CD4-positive, alpha-beta T cell treated with Interferon gamma for 1 hour (primary cell): Measurements from ENCODE around the gene KRT28.
"Not testable (repeated sequence)": the region's sequence is repeated elsewhere in the genome, so short reads cannot be mapped to it uniquely, and the experiment has no call there.

ENCODE experiments used
- DNase-seq: peaks from one replicate; pipeline ENCODE4 v3.0.0-alpha.2; 2020

KRT28 gene

GRCh38 chr17:40778461-40778860, 21.3 kb downstream of the KRT28 start:
- no peak for DNase-seq

GRCh38 chr17:40777971-40778370, 21.8 kb downstream of the KRT28 start:
- DNase-seq = no peak

GRCh38 chr17:40777459-40777858, 22.3 kb downstream of the KRT28 start:
- no peak for DNase-seq

GRCh38 chr17:40775945-40776344, 23.8 kb downstream of the KRT28 start:
- DNase-seq = no peak

- DNase-seq = no peak
Measured at GRCh38 chr17:40772101-40772500, 27.7 kb downstream of the KRT28 start, which contains the start of gene KRT26. KRT26 (minus strand) TSS chr17:40772201; CDS start chr17:40772113, 88 bp downstream.

- no peak for DNase-seq
Measured at GRCh38 chr17:40765657-40766056, 34.1 kb downstream of the KRT28 start.

GRCh38 chr17:40763752-40764151, 36.0 kb downstream of the KRT28 start:
- no peak for DNase-seq

GRCh38 chr17:40760105-40761016, 39.4 kb downstream of the KRT28 start:
- no peak for DNase-seq

GRCh38 chr17:40755231-40755630, 44.5 kb downstream of the KRT28 start, which contains the start of gene KRT25:
KRT25 (minus strand) TSS chr17:40755331; CDS start chr17:40755271, 60 bp downstream.
- no peak for DNase-seq

GRCh38 chr17:40753804-40754203, 46.0 kb downstream of the KRT28 start:
- no peak for DNase-seq

GRCh38 chr17:40751065-40751464, 48.7 kb downstream of the KRT28 start:
- DNase-seq = no peak

GRCh38 chr17:40750391-40750790, 49.4 kb downstream of the KRT28 start:
- DNase-seq = no peak

GRCh38 chr17:40748666-40749065, 51.1 kb downstream of the KRT28 start:
- not testable (repeated sequence) for DNase-seq
